ENCODE measurements around the gene THAP4.
A peak's percentile ranks its signal among the peaks of the same experiment; 100 is the strongest.

Gene THAP4

DNA sequence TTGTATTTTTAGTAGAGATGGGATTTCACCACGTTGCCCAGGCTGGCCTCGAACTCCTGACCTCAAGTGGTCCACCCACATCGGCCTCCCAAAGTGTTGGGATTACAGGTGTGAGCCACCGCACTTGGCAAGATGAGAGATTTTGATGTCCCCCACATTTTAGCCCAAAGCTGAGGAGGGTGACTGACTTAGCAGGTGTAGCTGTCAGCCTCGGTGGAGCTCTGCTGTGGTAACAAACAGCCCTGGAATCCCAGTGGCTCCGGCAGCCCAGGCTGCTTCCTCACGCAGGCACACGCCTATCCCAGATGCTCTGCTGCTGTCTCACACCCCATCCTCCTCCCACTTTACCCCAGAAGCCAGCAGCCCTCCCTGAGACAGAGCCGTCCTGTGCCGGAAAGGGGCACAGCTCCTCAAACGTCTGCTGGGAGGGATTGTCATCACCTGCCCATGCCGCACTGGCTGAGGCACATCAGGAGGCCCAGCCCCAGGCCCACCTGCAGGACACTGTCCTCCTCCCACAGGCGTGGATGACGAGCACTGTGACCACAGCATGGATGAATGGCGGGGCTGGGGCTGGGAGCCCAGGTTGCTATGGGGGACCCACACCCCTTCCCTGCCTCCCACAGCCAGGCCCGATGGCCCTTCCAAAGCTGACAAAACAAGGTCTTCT is 89.0 kb downstream of the THAP4 start:
- no peak for DNase-seq (ENCODE audit: low spot score)

DNA sequence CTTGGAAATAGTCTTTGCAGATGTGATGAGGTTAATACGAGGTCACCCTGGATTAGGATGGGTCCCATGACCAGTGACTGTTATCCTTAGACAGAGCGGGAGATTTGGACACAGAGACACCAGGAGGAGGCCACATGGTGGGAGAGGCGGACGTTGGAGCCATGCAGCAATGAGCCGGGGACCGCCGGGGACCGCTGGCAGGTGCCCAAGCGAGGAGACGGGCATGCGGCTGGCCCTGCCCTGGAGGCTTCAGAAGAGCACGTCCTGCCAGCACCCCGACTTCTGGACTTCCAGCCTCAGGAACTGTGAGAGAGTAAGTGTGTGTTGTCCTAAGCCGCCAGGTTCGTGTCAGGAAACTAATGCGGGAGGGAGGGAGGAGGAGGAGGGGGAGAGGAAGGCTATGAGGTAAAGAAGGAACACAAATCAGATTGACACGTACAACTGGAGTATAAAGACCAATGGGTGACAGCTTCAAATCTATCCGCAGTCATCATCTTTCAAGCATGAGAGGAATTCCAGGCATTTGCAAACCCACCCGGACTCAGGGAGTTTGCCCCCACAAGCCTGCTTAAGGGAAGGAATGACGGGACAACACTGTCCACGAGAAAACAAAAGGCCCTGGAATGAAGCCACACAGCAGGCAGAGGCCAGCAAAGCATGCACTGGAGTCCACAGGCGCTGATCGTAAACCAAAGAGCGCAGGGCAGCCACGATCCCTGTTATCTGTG is 90.0 kb downstream of the THAP4 start:
- DNase-seq (ENCODE audit: low spot score) = peak; percentile 62

DNA sequence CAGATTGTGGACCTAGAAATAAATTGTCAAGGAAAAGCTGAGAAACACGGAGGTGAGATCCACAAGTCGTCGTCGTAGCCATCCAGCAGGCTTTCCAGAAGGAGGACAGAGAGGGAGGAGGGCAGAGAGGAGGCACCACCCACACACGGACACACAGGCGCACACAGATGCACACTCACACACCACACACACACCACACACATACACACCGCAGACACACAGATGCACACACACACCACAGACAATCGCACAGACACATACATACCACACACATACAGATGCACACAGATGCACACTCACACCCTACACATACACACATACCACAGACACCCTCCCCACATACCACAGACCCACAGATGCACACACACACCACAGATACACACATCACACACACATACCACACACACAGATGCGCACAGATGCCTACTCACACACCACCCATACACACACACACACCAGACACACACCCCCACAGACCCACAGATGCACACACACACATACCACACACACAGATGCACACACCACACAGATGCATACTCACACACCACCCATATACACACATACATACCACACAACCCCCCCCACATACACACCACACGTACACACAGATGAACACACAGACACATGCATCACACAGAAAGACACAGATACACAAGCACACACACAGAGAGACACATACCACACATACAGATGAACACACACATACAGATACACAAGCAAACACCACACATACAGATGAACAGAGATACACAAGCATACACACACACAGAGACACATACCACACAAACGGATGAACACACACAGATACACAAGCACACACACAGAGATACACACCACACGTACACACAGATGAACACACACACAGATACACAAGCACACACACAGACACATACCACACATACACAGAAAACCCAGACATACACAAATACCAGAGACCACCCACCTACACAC is 91.2 kb downstream of the THAP4 start:
- no peak for DNase-seq (ENCODE audit: low spot score)

DNA sequence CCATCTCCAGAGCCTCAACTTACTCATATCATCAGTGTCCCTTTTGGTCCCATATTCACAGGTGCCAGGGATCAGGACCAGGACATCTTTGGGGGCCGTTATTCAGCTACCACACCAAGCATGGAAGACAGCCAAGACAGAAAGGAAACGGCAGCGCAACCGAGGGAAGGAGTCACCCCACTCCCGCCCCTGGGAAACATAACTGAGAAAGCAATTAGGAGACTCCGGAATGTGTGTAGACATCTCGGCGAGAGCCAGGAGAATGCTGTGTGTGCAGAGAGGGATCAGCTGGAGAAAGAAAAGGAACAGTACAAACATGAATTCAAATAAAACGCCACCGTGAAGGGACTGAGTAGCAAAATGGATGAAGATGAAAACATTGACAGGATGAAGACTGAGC is 91.9 kb downstream of the THAP4 start:
- no peak for DNase-seq (ENCODE audit: low spot score)

DNA sequence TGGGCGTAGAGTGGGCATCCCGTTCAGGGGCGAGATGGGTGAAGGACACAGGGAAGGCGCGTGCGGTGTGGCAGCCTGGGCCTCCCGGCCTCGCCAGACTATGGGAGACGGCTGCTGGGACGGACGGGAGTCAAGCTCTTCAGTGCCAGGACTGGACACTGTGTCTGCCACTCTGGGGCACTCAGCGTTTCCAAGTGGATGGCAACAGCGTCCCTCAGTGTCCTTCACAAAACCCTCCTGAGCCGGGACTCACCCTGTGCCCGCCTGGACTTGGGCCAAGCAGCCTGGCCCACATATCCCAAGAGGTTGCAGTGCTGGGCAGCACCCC is 94.7 kb downstream of the THAP4 start:
- peak; percentile 32 for DNase-seq (ENCODE audit: low spot score)

DNA sequence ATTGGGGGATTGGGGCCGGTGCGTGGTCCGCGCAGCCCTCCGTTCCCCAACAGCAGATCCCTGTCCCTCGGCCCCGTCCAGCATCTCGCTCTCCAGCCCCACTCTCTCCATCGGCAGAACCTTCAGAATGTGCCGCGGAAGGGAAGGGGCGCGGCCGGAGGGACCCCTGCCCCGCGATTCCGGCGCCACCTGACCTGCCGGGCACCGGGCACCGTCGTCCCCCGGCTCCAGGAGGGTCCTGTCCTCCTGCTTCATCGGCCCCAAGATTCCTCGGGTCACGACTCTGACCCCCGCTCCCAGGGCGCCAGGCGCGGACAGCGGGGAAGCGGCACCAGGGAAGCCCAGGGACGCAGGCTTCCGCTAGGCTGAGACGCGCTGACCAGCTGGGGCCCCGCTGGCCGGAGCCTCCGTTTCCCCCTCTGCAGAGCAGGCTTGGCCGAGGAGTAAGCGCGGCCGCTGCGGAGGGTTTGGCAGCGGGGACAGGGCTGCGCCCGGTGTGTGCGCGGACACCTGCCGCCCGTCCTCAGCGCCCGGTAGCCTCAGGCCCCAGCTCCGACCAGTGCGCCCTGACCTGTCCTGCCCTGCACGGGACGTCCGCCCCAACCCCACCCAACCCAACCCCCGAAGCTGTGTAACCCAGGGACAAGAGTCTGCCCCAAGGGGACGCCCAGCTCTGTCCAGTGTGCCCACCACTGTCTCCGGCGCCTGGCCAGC is 95.2 kb downstream of the THAP4 start:
- no peak for DNase-seq (ENCODE audit: low spot score)

DNA sequence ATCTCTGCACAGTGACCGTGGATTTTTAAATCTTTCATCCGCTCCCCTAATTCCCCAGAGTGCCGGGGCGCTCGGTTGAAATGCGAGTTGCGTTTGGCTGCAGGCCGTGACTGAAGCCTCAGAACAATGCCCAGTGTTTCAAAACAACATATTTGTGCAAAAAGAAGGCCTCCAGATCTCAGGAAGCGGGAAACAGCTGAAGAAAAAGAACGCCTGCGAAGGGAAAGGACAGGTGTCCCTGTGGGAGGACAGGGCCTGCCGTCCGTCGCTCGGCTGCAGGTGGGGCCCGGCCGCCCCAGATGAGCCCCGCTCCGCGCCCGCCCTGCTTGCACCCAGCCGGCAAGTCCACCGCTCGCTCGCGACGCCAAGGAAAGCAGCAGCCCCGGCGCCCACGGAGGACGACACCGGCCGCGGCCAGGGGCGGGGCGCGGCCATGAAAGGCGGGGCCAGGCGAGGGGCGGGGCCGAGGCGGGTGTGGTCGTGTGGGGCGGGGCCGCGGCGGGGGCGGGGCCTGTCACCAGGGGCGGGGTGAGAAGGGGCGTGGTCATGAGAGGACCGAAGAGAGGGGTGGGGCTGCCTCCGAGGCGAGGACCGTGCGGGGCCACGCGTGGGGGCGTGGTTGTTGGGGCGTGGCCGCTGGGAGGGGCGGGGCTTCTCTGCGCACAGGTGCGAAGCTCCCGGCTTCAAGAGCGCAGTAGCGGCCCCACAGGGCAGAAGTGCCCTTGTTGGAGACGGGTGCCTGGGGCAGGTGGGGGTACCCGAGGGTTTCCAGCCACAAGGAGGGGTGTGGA is 96.0 kb downstream of the THAP4 start:
- peak; percentile 51 for DNase-seq (ENCODE audit: low spot score)

DNA sequence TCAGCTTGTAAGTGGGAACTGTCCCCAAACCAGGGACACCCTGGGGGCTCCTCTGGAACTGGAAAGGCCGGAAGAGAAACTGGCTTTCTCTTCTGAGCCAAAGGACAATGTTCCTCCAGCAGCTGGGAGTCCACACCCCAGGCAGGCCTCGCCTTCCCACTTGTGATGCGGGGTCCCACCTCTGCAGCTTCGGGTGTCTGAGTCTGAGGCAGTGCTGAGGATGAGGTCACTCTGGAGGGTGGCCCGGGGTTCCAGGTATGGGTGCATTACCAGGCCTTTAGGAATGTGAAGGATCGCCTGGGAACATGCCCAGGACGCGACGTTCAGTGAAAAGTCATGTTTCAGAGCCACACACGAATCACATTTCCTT is 96.6 kb downstream of the THAP4 start:
- no peak for DNase-seq (ENCODE audit: low spot score)

DNA sequence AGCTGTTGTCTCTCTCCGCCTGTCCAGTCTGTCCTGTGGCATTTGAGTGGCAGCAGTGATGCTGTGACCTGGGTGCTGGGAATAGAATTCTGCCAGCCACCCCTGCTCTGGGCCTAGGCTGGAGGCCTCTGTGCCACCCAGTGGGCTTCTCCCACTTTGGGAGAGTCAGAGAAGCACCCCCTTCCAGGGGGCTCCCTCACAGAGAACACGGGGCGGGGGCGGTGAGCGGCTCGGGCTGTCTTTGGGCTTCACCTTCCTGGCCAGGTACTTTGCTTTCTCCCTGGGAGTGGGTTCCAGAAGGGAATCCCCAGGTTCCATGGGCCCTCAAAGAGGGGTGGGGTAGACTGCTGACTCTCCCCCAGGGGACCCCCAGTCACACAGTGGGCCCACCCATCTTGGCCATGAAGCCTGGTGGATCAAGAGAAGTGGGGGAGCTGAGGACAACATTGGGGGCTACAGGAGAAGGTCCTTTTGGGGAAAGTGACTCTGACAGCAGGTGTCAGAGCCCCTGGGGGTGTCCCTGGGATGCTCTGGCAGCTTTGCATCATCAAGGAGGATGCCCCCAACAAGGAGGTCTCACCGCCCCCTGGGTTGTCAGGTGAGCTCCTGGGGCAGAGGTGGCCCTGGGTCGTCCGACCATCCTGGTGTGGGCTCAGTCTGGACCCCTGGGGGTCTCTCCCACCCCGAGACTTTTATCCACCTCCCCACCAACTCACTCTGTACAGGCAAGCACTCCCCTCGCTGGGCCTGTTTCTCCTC is 97.2 kb downstream of the THAP4 start:
- DNase-seq (ENCODE audit: low spot score) = no peak

DNA sequence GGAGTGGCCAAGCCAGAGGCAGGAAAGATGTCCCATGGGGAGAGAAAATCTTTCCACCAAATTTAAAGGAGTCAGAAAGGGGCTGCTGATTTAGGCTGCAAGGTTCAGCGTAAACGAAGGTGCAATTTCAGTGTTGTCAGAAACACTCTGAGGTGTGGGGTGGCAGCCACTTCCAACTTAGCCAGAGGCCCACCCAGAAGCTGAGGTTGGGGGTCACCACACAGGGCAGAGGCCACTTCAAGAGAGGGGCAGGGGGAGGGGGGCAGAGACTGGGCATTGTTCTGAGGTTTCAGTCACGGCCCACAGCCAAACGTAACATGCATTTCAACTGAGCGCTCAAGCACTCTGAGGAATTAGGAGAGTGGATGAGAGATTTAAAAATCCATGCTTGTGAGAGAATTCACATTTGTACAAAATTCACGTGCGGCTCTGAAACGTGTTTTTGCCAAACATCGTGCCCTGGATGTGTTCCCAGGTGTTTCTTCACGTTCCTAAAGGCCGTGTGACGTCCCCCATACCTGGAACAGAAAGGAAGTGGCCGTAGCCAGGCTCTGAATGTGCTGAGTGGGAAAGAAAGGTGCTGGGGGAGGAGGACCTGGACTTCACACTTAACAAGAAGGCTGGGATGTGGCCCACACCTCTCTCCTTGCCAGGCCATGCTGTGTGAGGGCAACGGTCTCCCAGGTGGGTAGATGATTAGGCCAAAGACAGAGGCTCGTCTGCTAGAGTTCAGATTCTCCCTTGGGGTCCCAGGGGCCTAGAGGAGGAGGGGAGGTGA is 97.9 kb downstream of the THAP4 start:
- no peak for DNase-seq (ENCODE audit: low spot score)

DNA sequence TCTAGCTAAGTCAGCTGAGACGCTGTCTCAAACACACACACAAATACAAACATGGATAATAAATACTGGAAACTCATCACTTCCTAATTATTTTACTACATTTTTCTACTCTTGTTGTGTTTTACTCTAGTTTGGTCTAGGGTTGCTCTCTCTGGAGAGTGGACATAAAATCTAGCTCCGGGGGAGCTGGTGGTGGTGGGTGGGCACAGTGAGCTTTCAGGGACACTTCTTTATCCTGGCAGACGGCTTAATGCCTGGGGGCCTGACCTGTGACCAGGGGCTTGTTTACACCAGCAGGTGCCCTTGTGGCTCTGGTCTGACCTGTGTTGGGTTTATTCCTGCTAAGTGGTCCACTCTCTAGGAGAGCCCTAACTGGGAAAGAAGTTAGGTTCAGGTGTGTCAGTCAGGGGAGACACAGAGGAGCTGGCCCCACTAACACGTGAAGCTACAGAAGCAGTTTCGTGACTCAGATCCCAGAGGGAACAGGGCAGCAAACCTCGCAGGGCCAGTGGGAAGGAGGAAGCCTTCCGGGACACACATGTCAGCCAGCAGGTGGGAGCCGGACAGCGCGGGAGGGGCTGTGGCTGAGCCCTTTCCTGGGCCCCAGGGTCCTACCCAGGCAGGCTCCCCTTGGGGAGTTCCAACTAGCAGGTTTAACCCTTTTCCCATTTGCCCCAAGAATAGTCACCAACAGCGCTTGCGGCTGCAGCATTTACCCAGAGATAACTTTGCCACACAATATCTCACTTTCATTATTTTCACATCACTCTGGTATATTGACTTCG is 100.9 kb downstream of the THAP4 start:
- DNase-seq (ENCODE audit: low spot score) = no peak

DNA sequence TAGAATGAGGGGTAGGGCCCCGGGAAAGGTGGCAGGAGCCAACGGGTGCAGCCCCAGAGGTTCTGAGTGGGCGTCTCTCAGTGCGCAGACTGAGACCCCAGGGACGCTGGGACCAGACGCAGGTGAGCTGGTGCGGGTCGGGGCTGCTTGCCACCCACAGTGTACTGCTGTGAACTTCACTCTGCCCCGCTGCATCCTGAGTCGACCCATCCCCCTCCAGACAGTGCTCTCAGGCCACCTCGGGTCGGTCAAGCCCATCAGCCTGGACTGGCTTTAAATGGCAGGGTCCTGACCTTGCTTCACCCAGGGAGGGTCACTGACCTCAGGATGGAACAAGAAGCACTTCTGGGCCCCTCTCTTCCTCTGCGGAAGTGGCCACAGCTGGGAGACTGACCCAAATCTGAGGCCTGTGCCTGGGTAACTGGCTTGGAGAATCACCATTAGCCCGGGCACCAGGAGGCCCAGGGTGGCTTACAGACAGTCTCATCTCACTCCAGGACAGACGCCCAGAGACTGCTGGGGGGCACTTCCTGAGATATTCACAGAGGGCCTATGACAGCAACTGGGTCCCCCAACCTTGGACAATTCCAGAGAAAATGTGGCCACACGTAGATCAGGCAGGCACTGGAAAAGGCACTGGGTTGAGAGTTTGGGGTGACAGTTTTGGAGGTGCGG is 102.1 kb downstream of the THAP4 start:
- DNase-seq (ENCODE audit: low spot score) = no peak
